Neural progenitor cell (in vitro differentiated cells): ENCODE measurements around the gene HOXA11. TPM values are rescaled to one million over a fixed set of nuclear protein-coding genes. Genes with fewer than 3 reads are reported as not detected.
A peak's percentile ranks its signal among the peaks of the same experiment; 100 is the strongest.

Experiments used
- DNase-seq: peaks from one replicate; pipeline ENCODE4 v3.0.0-alpha.2; 2016; ENCODE audit warnings: low spot score
- H2AFZ ChIP-seq: fragments of 200-600 bp; sonication (generic); replicated peaks from 2 replicates; pipeline ENCODE4 v1.6.1; 2016; ENCODE audit warnings: antibody characterized with exemption
- H3F3A ChIP-seq: fragments of 200-600 bp; sonication (generic); 2 replicates; pipeline ENCODE4 v1.6.1; 2016; ENCODE audit warnings: antibody characterized with exemption, low read depth
- H3K27ac ChIP-seq: fragments of 200-600 bp; sonication (generic); 2 replicates; pipeline ENCODE4 v1.5.1; 2016; ENCODE audit warnings: mild to moderate bottlenecking
- H3K27me3 ChIP-seq: fragments of 200-600 bp; sonication (generic); 2 replicates; pipeline ENCODE4 v1.6.1; 2016; ENCODE audit warnings: mild to moderate bottlenecking, moderate library complexity
- H3K36me3 ChIP-seq: fragments of 200-600 bp; sonication (generic); 2 replicates; pipeline ENCODE4 v1.5.1; 2016
- H3K4me1 ChIP-seq: fragments of 200-600 bp; sonication (generic); 2 replicates; pipeline ENCODE4 v1.6.1; 2016; ENCODE audit warnings: mixed run types
- H3K4me2 ChIP-seq: fragments of 200-600 bp; sonication (generic); 2 replicates; pipeline ENCODE4 v1.6.1; 2016
- H3K4me3 ChIP-seq: fragments of 200-600 bp; sonication (generic); 2 replicates; pipeline ENCODE4 v1.5.1; 2016
- H3K79me2 ChIP-seq: fragments of 200-600 bp; sonication (generic); 2 replicates; pipeline ENCODE4 v1.6.1; 2016; ENCODE audit warnings: low read depth
- H3K9ac ChIP-seq: fragments of 200-600 bp; sonication (generic); 2 replicates; pipeline ENCODE4 v1.6.1; 2016
- H3K9me3 ChIP-seq: fragments of 200-600 bp; sonication (generic); 2 replicates; pipeline ENCODE4 v1.5.1; 2016; ENCODE audit warnings: low read depth
- H4K20me1 ChIP-seq: fragments of 200-600 bp; sonication (generic); 2 replicates; pipeline ENCODE4 v1.6.1; 2016; ENCODE audit warnings: low read depth
- H3K27ac Mint-ChIP-seq: 3 replicates; pipeline ENCODE4 v1.8.0; 2021; ENCODE audit warnings: mixed read lengths
- H3K27me3 Mint-ChIP-seq: 2 replicates; pipeline ENCODE4 v1.8.0; 2022; ENCODE audit warnings: low read depth, mild to moderate bottlenecking, inconsistent platforms, moderate library complexity, mixed read lengths; ENCODE audit not compliant: insufficient read depth
- H3K36me3 Mint-ChIP-seq: 3 replicates; pipeline ENCODE4 v1.8.0; 2021; ENCODE audit warnings: mixed read lengths
- H3K4me1 Mint-ChIP-seq: 3 replicates; pipeline ENCODE4 v1.8.0; 2021; ENCODE audit warnings: mixed read lengths
- H3K4me3 Mint-ChIP-seq: 3 replicates; pipeline ENCODE4 v1.8.0; 2021; ENCODE audit warnings: mild to moderate bottlenecking, moderate library complexity, mixed read lengths
- H3K9me3 Mint-ChIP-seq: 3 replicates; pipeline ENCODE4 v1.8.0; 2020; ENCODE audit warnings: mixed read lengths
- CTCF ChIP-seq: fragments of 200-600 bp; sonication (generic); IDR thresholded peaks from 2 replicates; pipeline ENCODE4 v1.5.1; 2017; ENCODE audit warnings: antibody characterized with exemption, mild to moderate bottlenecking
- EZH2 ChIP-seq: fragments of 200-600 bp; sonication (generic); IDR thresholded peaks from 2 replicates; pipeline ENCODE4 v1.6.1; 2017; ENCODE audit warnings: antibody characterized with exemption, mild to moderate bottlenecking, moderate library complexity
- EZH2phosphoT487 ChIP-seq: fragments of 200-600 bp; sonication (generic); IDR thresholded peaks from 2 replicates; pipeline ENCODE4 v1.6.1; 2017; ENCODE audit warnings: antibody characterized with exemption
- total RNA-seq: library from RNA; depleted of rRNA; stranded (reverse); fragments of >200 nt; gene quantifications from 2 replicates; pipeline ENCODE4 v1.2.3, GENCODE V29; 2015; ENCODE audit warnings: low replicate concordance

HOXA11 gene
- total RNA-seq, 1 donor from 2014 or later = not detected

- H3K4me2 ChIP-seq = no peak overlapping the region
Observed at GRCh38 chr7:27144781-27145164, 40.3 kb downstream of the HOXA11 start.

GRCh38 chr7:27143950-27144780 lies 40.9 kb downstream of the HOXA11 start:
- Histone ChIP-seq H3K4me1 (peaks cover 10% of the 10 kb centered on the region), H3K9me3 (no peaks in the 10 kb centered on the region), H3F3A (no peaks in the 10 kb centered on the region), H3K4me2 (no peak overlapping the region), H4K20me1 (peaks cover 85% of the 10 kb centered on the region), H3K27me3 (peaks cover 100% of the 10 kb centered on the region), H3K9ac (no peak overlapping the region), H3K4me3 (no peak overlapping the region), H3K79me2 (no peaks in the 10 kb centered on the region), H3K36me3 (no peaks in the 10 kb centered on the region), H2AFZ (no peak overlapping the region), H3K27ac (no peak overlapping the region)
- Mint-ChIP-seq H3K36me3 (no peaks in the 10 kb centered on the region), H3K4me3 (no peak overlapping the region), H3K27me3 (peaks cover 87% of the 10 kb centered on the region), H3K4me1 (peaks cover 8% of the 10 kb centered on the region), H3K27ac (no peak overlapping the region), H3K9me3 (peaks cover 25% of the 10 kb centered on the region)
- DNase-seq = no peak
- peak; percentile 24 for TF ChIP-seq EZH2phosphoT487
- TF ChIP-seq EZH2 = no peak
- no peak for TF ChIP-seq CTCF

More at GRCh38 chr7:27144781-27145164, 40.3 kb downstream of the HOXA11 start:
- Histone ChIP-seq H3K9me3 (no peaks in the 10 kb centered on the region), H3K36me3 (no peaks in the 10 kb centered on the region), H3K27me3 (peaks cover 100% of the 10 kb centered on the region), H3K79me2 (no peaks in the 10 kb centered on the region), H4K20me1 (peaks cover 85% of the 10 kb centered on the region), H2AFZ (no peak overlapping the region), H3K4me3 (no peak overlapping the region), H3K27ac (no peak overlapping the region), H3K4me1 (peaks cover 7% of the 10 kb centered on the region), H3K9ac (no peak overlapping the region), H3F3A (no peaks in the 10 kb centered on the region)
- Mint-ChIP-seq H3K27ac (no peak overlapping the region), H3K4me3 (no peak overlapping the region), H3K4me1 (peaks cover 8% of the 10 kb centered on the region), H3K36me3 (no peaks in the 10 kb centered on the region), H3K9me3 (peaks cover 25% of the 10 kb centered on the region), H3K27me3 (peaks cover 91% of the 10 kb centered on the region)
- no peak for DNase-seq
- TF ChIP-seq EZH2 = no peak
- no peak for TF ChIP-seq EZH2phosphoT487
- no peak for TF ChIP-seq CTCF

GRCh38 chr7:27143023-27143949 lies 41.7 kb downstream of the HOXA11 start, which contains the start of gene HOXA5:
Gene HOXA5 (minus strand): TSS chr7:27143681. CDS start chr7:27143607, 74 bp downstream.
- Histone ChIP-seq H3K27me3 (peaks cover 100% of the 10 kb centered on the region), H3K27ac (no peak within 1 kb of the TSS), H3K4me3 (peak within 1 kb of the TSS; percentile 41), H3K9ac (no peak within 1 kb of the TSS), H3K4me1 (peaks cover 10% of the 10 kb centered on the region), H3F3A (no peaks in the 10 kb centered on the region), H4K20me1 (peaks cover 88% of the 10 kb centered on the region), H3K36me3 (no peaks in the 10 kb centered on the region), H3K4me2 (peak within 1 kb of the TSS; percentile 81), H3K79me2 (no peaks in the 10 kb centered on the region), H2AFZ (peak within 1 kb of the TSS; percentile 9), H3K9me3 (no peaks in the 10 kb centered on the region)
- DNase-seq = peak; percentile 90
- Mint-ChIP-seq H3K27me3 (peaks cover 88% of the 10 kb centered on the region), H3K27ac (no peak within 1 kb of the TSS), H3K9me3 (peaks cover 25% of the 10 kb centered on the region), H3K4me1 (peaks cover 8% of the 10 kb centered on the region), H3K36me3 (no peaks in the 10 kb centered on the region), H3K4me3 (peak within 1 kb of the TSS; percentile 72)
- TF ChIP-seq EZH2phosphoT487 (peak; percentile 95), CTCF (peak; percentile 92), EZH2 (peak; percentile 95)
